Motor neuron (in vitro differentiated cells): ENCODE measurements around the gene TRIOBP. TPM values are rescaled to one million over a fixed set of nuclear protein-coding genes. Genes with fewer than 3 reads are reported as not detected.

ENCODE experiments used
- ATAC-seq, 8 experiments: fragments of 200-7000 bp; cut with Tn5 transposase; replicated peaks in 6 of 8; 2 replicates each; pipeline ENCODE4 v1.8.0; 2021; ENCODE audit warnings: mild to moderate bottlenecking in 8 of 8, moderate library complexity in 8 of 8
- H3K27ac ChIP-seq, 2 donors: fragments of 250-450 bp; sonication (Bioruptor Pico); 2 replicates each; pipeline ENCODE4 v1.9.0; 2021; ENCODE audit warnings: antibody characterized with exemption in 2 of 2, mild to moderate bottlenecking in 2 of 2, moderate library complexity in 1 of 2
- H3K4me1 ChIP-seq, 2 donors: fragments of 250-450 bp; sonication (Bioruptor Pico); replicated peaks in 1 of 2; 2 replicates each; pipeline ENCODE4 v1.6.1; 2021; ENCODE audit warnings: antibody characterized with exemption in 2 of 2, mild to moderate bottlenecking in 2 of 2, moderate library complexity in 1 of 2
- H3K4me3 ChIP-seq, 5 donors: fragments of 250-450 bp; sonication (Bioruptor Pico); 2 replicates each; pipeline ENCODE4 v1.9.0; 2021; ENCODE audit warnings: antibody characterized with exemption in 5 of 5, mild to moderate bottlenecking in 5 of 5, moderate library complexity in 4 of 5
- WGBS, 10 experiments: fragments of 450-650 bp; shearing (Covaris generic); methylation state at CpG; one replicate each; pipeline ENCODE4 v1.0.0; 2022; 5-methylcytosine and 5-hydroxymethylcytosine counted together
- in situ Hi-C, 9 experiments: fragments of 400-800 bp; cut with MboI; loops; one replicate each; pipeline ENCODE4 v1.15.0; 2021; ENCODE audit warnings: low sequenced_read_pairs in 9 of 9, low pct_unique_long_range_greater_than_20kb in 2 of 9; ENCODE audit not compliant: unreplicated experiment in 9 of 9
- total RNA-seq, 8 experiments: library from RNA; unstranded; fragments of 300-600 nt; gene quantifications; 2 replicates each; pipeline versions ENCODE4 v1.2.3 to v1.2.4, GENCODE V29; 2022

Gene TRIOBP
- total RNA-seq, 8 experiments from 2014 or later, result 13.8 to 56.2 (median 25.3) TPM

- Histone ChIP-seq H3K4me1 (peaks cover 2 to 9% of the 10 kb centered on the region in 2 donors), H3K27ac (no peak overlapping the region), H3K4me3 (no peak overlapping the region)
- no peak for ATAC-seq
- 73 to 100% (median 97%) methylated on average over 2 to 10 of the region's 17 CpGs; no CpG with 5 or more reads in 4 of the 10 experiments for WGBS, 10 experiments
- in situ Hi-C loops, result no loop called here
Observed at GRCh38 chr22:37771702-37772427, 75.0 kb downstream of the TRIOBP start.

GRCh38 chr22:37774728-37775127 lies 77.9 kb downstream of the TRIOBP start:
- in situ Hi-C loops, result no loop called here
- 100% methylated on average over 1 of the region's 3 CpGs; no CpG with 5 or more reads in 8 of the 10 experiments for WGBS, 10 experiments
- H3K27ac ChIP-seq, result no peak overlapping the region
- no peak for ATAC-seq
- H3K4me3 ChIP-seq, result no peak overlapping the region
- peaks cover 7 to 11% of the 10 kb centered on the region in 2 donors for H3K4me1 ChIP-seq

- in situ Hi-C loops, result no loop called here
- Histone ChIP-seq H3K27ac (no peak overlapping the region), H3K4me3 (no peak overlapping the region), H3K4me1 (peaks cover 7 to 14% of the 10 kb centered on the region in 2 donors)
- no peak for ATAC-seq
- WGBS, 10 experiments, result 20 to 100% (median 85%) methylated on average over 1 to 11 of the region's 17 CpGs
Observed at GRCh38 chr22:37775785-37776638, 79.2 kb downstream of the TRIOBP start.

GRCh38 chr22:37776639-37777005 lies 79.8 kb downstream of the TRIOBP start:
- peak in 1 of 8 experiments; percentile 1 for ATAC-seq
- peak overlapping the region in 1 of 2 donors; percentile 28 for H3K27ac ChIP-seq
- in situ Hi-C loops, result no loop called here
- no peak overlapping the region for H3K4me3 ChIP-seq
- peaks cover 7 to 14% of the 10 kb centered on the region in 2 donors for H3K4me1 ChIP-seq
- 38 to 100% (median 81%) methylated on average over 1 to 8 of the region's 10 CpGs for WGBS, 10 experiments

GRCh38 chr22:37777122-37777687 lies 80.4 kb downstream of the TRIOBP start:
- peak in 6 of 8 experiments; percentile 30 to 64 (median 52) for ATAC-seq
- Histone ChIP-seq H3K27ac (peak overlapping the region in 1 of 2 donors; percentile 28), H3K4me1 (peaks cover 7 to 14% of the 10 kb centered on the region in 2 donors), H3K4me3 (no peak overlapping the region)
- WGBS, 10 experiments, result 5 to 91% (median 30%) methylated on average over 4 to 9 of the region's 11 CpGs; no CpG with 5 or more reads in 5 of the 10 experiments
- in situ Hi-C loops, result no loop called here

DNA sequence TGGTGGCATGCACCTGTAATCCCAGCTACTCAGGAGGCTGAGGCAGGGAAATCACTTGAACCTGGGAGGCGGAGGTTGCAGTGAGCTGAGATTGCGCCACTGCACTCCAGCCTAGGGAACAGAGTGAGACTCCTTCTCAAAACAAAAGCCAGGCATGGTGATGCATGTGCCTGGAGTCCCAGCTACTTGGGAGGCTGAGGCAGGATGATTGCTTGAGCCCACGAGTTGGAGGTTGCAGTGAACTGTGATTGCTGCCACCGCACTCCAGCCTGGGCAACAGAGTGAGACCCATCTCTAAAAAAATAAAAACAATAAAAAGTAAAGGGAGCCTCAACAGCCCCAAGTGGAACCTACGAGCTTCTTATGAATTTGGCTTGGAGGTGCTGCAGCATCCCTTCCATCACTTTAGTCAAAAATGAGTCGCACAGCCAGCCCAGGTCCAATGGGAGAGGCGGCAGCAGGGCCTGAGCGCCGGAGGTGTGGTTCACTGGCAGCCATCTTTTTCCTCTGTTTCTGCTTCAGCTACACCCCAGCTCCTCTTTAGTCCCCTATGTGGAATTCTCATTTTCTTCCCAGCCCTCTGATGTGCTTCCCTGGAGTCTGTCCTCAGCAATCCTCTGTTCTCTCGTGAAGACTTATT lies 81.6 kb downstream of the TRIOBP start:
- peaks cover 7 to 14% of the 10 kb centered on the region in 2 donors for H3K4me1 ChIP-seq
- WGBS, 10 experiments, result 80 to 100% (median 97%) methylated on average over 1 to 5 of the region's 10 CpGs; no CpG with 5 or more reads in 2 of the 10 experiments
- H3K4me3 ChIP-seq, result no peak overlapping the region
- H3K27ac ChIP-seq, result no peak overlapping the region
- ATAC-seq, result no peak
- in situ Hi-C loops, result no loop called here

DNA sequence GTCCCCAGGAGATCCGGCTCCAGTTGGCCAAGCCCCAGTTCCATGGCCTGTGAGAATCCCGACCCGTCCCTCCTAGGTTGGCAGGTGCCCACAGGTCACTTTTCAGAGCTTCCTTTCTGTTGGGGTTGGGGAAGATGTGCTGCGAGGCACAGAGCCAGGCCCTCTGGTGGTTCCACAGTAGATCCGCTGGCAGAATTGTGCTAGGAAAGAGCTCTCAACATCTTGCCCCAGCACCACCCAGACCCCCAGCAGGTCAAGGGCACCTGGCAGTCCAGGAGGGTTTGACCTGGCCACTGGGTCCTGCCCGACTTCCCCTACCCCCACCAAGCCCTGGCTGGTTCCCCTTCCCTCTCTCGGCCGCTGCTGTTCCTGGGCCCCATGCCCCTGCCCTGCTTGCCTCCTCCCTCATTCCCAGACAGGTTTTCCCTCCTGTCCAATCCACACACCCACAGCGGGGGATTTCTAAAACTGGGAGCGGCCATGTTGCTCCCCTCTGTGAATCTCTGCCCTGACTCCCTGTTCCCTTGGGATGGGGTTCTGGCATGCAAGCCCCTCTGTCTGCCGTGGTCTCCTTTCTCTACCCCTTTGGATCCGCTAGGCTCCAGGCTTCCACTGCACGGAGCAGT lies 84.7 kb downstream of the TRIOBP start:
- ATAC-seq, result peak in 1 of 8 experiments; percentile 19
- Histone ChIP-seq H3K27ac (no peak overlapping the region), H3K4me1 (peaks cover 7 to 14% of the 10 kb centered on the region in 2 donors), H3K4me3 (no peak overlapping the region)
- in situ Hi-C loops, result no loop called here
- WGBS, 10 experiments, result 0 to 83% (median 74%) methylated on average over 1 to 6 of the region's 13 CpGs; no CpG with 5 or more reads in 6 of the 10 experiments

GRCh38 chr22:37782340-37783168 lies 85.7 kb downstream of the TRIOBP start:
- WGBS, 10 experiments, result 0 to 90% (median 61%) methylated on average over 2 to 12 of the region's 18 CpGs; no CpG with 5 or more reads in 1 of the 10 experiments
- no peak overlapping the region for H3K4me3 ChIP-seq
- peaks cover 0 to 10% of the 10 kb centered on the region in 2 donors for H3K4me1 ChIP-seq
- in situ Hi-C loops, result no loop called here
- H3K27ac ChIP-seq, result no peak overlapping the region
- peak in 2 of 8 experiments; percentile 4 to 24 for ATAC-seq

- Histone ChIP-seq H3K27ac (no peak overlapping the region), H3K4me1 (peaks cover 0 to under 1% of the 10 kb centered on the region in 2 donors), H3K4me3 (no peak overlapping the region)
- ATAC-seq, result peak; percentile 26 to 85 (median 64)
- WGBS, 10 experiments, result 53 to 100% (median 76%) methylated on average over 1 to 7 of the region's 11 CpGs; no CpG with 5 or more reads in 3 of the 10 experiments
- in situ Hi-C loops, result no loop called here
Observed at GRCh38 chr22:37784829-37785495, 88.1 kb downstream of the TRIOBP start.

GRCh38 chr22:37790234-37790633 lies 93.4 kb downstream of the TRIOBP start:
- in situ Hi-C loops, result no loop called here
- 0 to 63% (median 38%) methylated on average over 1 to 2 of the region's 2 CpGs; no CpG with 5 or more reads in 6 of the 10 experiments for WGBS, 10 experiments

DNA sequence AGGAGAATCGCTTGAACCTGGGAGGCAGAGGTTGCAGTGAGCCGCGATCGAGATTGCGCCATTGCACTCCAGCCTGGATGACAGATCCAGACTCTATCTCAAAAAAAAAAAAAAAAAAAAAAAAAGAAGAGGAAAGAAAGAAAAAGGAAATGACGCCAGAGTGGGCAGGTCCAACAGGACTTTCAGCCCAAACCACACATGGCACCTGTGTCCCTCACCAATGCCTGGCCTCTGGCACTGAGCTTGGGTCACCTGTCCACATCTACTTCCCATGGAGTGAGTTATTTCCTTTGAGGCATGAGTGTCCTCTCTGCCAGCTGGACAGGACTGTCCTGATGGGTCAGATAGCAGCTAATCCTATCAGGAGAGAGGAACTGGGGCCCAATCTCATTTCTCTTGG lies 95.6 kb downstream of the TRIOBP start:
- in situ Hi-C loops, result no loop called here
- ATAC-seq, result no peak
- H3K4me3 ChIP-seq, result no peak overlapping the region
- WGBS, 10 experiments, result 65 to 100% (median 80%) methylated on average over 1 to 5 of the region's 6 CpGs; no CpG with 5 or more reads in 5 of the 10 experiments
- H3K4me1 ChIP-seq, result no peaks in the 10 kb centered on the region
- no peak overlapping the region for H3K27ac ChIP-seq

More at GRCh38 chr22:37790234-37790633, 93.4 kb downstream of the TRIOBP start:
- Histone ChIP-seq H3K4me1 (no peaks in the 10 kb centered on the region), H3K4me3 (no peak overlapping the region), H3K27ac (no peak overlapping the region)
- ATAC-seq, result no peak
